HG03135 (cell line): Measurements from ENCODE around the gene C17orf100.
"Not testable (repeated sequence)": the region's sequence is repeated elsewhere in the genome, so short reads cannot be mapped to it uniquely, and the experiment has no call there.

Experiments used
- ATAC-seq: cut with Tn5 transposase; IDR thresholded peaks from one replicate; pipeline ENCODE4 v1.9.1; 2021; ENCODE audit warnings: mild to moderate bottlenecking, moderate library complexity; ENCODE audit not compliant: unreplicated experiment

Gene C17orf100

GRCh38 chr17:6640536-6641246, 10.9 kb upstream of the C17orf100 start, which contains the start of the genes KIAA0753 and TXNDC17:
Gene KIAA0753, minus strand, starts transcription at chr17:6640711. Its CDS starts 5,608 bp downstream, at chr17:6635103.
Gene TXNDC17, plus strand, starts transcription at chr17:6641060. Its CDS starts 23 bp downstream, at chr17:6641083.
- ATAC-seq, result peak; percentile 86

- peak; percentile 14 for ATAC-seq
Measured at GRCh38 chr17:6641247-6641863, 10.2 kb upstream of the C17orf100 start.

- no peak for ATAC-seq
Measured at GRCh38 chr17:6642592-6642991, 9.0 kb upstream of the C17orf100 start.

GRCh38 chr17:6643451-6644125, 8.0 kb upstream of the C17orf100 start:
- no peak for ATAC-seq

GRCh38 chr17:6648181-6648580, 3.4 kb upstream of the C17orf100 start:
- no peak for ATAC-seq

GRCh38 chr17:6651919-6652452, 424 bp downstream of the C17orf100 start:
- ATAC-seq, result no peak

- no peak for ATAC-seq
Measured at GRCh38 chr17:6654841-6655731, 3.5 kb downstream of the C17orf100 start.

- ATAC-seq, result not testable (repeated sequence)
Measured at GRCh38 chr17:6655732-6656361, 4.3 kb downstream of the C17orf100 start.

- ATAC-seq, result not testable (repeated sequence)
Measured at GRCh38 chr17:6656797-6657632, 5.5 kb downstream of the C17orf100 start.

GRCh38 chr17:6657633-6658287, 6.2 kb downstream of the C17orf100 start:
- ATAC-seq, result no peak

GRCh38 chr17:6658411-6658810, 6.8 kb downstream of the C17orf100 start:
- not testable (repeated sequence) for ATAC-seq

- no peak for ATAC-seq
Measured at GRCh38 chr17:6660101-6660500, 8.5 kb downstream of the C17orf100 start.

GRCh38 chr17:6660805-6661463, 9.4 kb downstream of the C17orf100 start:
- ATAC-seq, result no peak

GRCh38 chr17:6661464-6661848, 9.9 kb downstream of the C17orf100 start:
- no peak for ATAC-seq

GRCh38 chr17:6663200-6663599, 11.6 kb downstream of the C17orf100 start:
- not testable (repeated sequence) for ATAC-seq

GRCh38 chr17:6666077-6666521, 14.5 kb downstream of the C17orf100 start:
- no peak for ATAC-seq

- no peak for ATAC-seq
Measured at GRCh38 chr17:6666557-6666956, 15.0 kb downstream of the C17orf100 start.

GRCh38 chr17:6667516-6667915, 16.0 kb downstream of the C17orf100 start:
- no peak for ATAC-seq
